HepG2 (cell line): Measurements from ENCODE around the gene KRTAP10-10. TPM values are rescaled to one million over a fixed set of nuclear protein-coding genes. Genes with fewer than 3 reads are reported as not detected.

ENCODE experiments used
- ATAC-seq: fragments of 200-7000 bp; cut with Tn5 transposase; 3 replicates; pipeline ENCODE4 v1.9.1; 2020; ENCODE audit warnings: mild to moderate bottlenecking, moderate library complexity
- BruUV-seq: library from RNA; stranded (reverse); fragments of 400-500 nt; replicated peaks from 2 replicates; lab custom pipeline; 2021; lab: Mats Ljungman, UMichigan
- CTCF ChIA-PET: fragments of 300-600 bp; formaldehyde crosslinking; extraction: SDS; loops from one replicate; lab custom pipeline; 2021; ENCODE audit warnings: low total read pairs, inconsistent platforms, low intra/inter-chr PET ratio; lab: Yijun Ruan, JAX
- POLR2A ChIA-PET: fragments of 350-600 bp; sonication (Branson Sonifier 250); formaldehyde crosslinking; loops from one replicate; lab custom pipeline; 2020; ENCODE audit warnings: antibody characterized with exemption, inconsistent platforms; lab: Yijun Ruan, JAX
- DNase-seq: peaks from one replicate; pipeline ENCODE4 v3.0.0-alpha.2; 2015; ENCODE audit warnings: low spot score
- FAIRE-seq: peaks from 3 replicates; lab custom pipeline; 2011; peaks lifted over from hg19 to GRCh38; lab: Jason Lieb, UNC
- H2AFZ ChIP-seq: one replicate; pipeline ENCODE4 v1.6.1; 2011; ENCODE audit warnings: low read length, inconsistent platforms
- H3K27ac ChIP-seq: fragments of 300-600 bp; 3 replicates; pipeline ENCODE4 v1.8.0; 2011; ENCODE audit warnings: mixed run types, mild to moderate bottlenecking, mixed read lengths, low read length, inconsistent platforms; ENCODE audit not compliant: insufficient read depth; ENCODE audit errors: extremely low read length
- H3K27me3 ChIP-seq, 2 experiments: fragments of 200-600 bp in 1 of 2; 2 replicates in 1 of 2; 3 replicates in 1 of 2; pipeline versions ENCODE4 v1.6.0 to v1.8.0; 2011; ENCODE audit warnings: low read length in 2 of 2, mild to moderate bottlenecking in 2 of 2, moderate library complexity in 2 of 2, inconsistent platforms in 1 of 2; ENCODE audit not compliant: insufficient read depth in 2 of 2, control insufficient read depth in 1 of 2
- H3K36me3 ChIP-seq, 2 experiments: fragments of 200-600 bp in 1 of 2; replicated peaks in 1 of 2; 2 replicates in 1 of 2; 3 replicates in 1 of 2; pipeline versions ENCODE4 v1.5.1 to v1.8.0; 2011; ENCODE audit warnings: low read length in 2 of 2, inconsistent platforms in 1 of 2; ENCODE audit not compliant: insufficient read depth in 2 of 2, control insufficient read depth in 1 of 2
- H3K4me1 ChIP-seq: 2 replicates; pipeline ENCODE4 v1.5.1; 2012; ENCODE audit warnings: low read length, inconsistent platforms; ENCODE audit not compliant: insufficient read depth
- H3K4me2 ChIP-seq: 2 replicates; pipeline ENCODE4 v1.6.0; 2011; ENCODE audit warnings: low read depth, low read length, inconsistent platforms
- H3K4me3 ChIP-seq, 3 experiments: fragments of 200-600 bp in 1 of 3; sonication (generic), shearing (Covaris generic) in 1 of 3; replicated peaks in 1 of 3; 2 replicates each; pipeline ENCODE4 v1.5.1; 2011 to 2016; ENCODE audit warnings: low read length in 3 of 3, inconsistent platforms in 2 of 3, low read depth in 2 of 3, mild to moderate bottlenecking in 2 of 3, control low read depth in 1 of 3, mixed read lengths in 1 of 3; ENCODE audit not compliant: insufficient read depth in 1 of 3
- H3K79me2 ChIP-seq: one replicate; pipeline ENCODE4 v1.6.1; 2011; ENCODE audit warnings: low read length, inconsistent platforms; ENCODE audit not compliant: insufficient read depth
- H3K9ac ChIP-seq: 2 replicates; pipeline ENCODE4 v1.6.0; 2011; ENCODE audit warnings: mild to moderate bottlenecking, low read depth, low read length, inconsistent platforms; ENCODE audit not compliant: insufficient read depth
- H3K9me3 ChIP-seq: 2 replicates; pipeline ENCODE4 v1.5.1; 2012; ENCODE audit warnings: mild to moderate bottlenecking, low read length
- H4K20me1 ChIP-seq: 2 replicates; pipeline ENCODE4 v1.6.0; 2011; ENCODE audit warnings: inconsistent platforms, mild to moderate bottlenecking, low read length, moderate library complexity; ENCODE audit not compliant: insufficient read depth
- HINFP ChIP-seq: sonication (generic); formaldehyde crosslinking; IDR thresholded peaks from 2 replicates; pipeline ENCODE4 v1.4.0; 2020; ENCODE audit warnings: low read depth, mild to moderate bottlenecking, missing genetic modification reagents
- KDM2A ChIP-seq: sonication (generic); formaldehyde crosslinking; IDR thresholded peaks from 2 replicates; pipeline ENCODE4 v1.4.0; 2020; ENCODE audit warnings: low read depth, missing genetic modification reagents, borderline replicate concordance
- MTA3 ChIP-seq: sonication (generic); formaldehyde crosslinking; IDR thresholded peaks from 2 replicates; pipeline ENCODE4 v1.4.0; 2020; ENCODE audit warnings: missing genetic modification reagents
- NCOR1 ChIP-seq: fragments of 200-600 bp; sonication (generic); IDR thresholded peaks from 2 replicates; pipeline ENCODE4 v1.7.0; 2017; ENCODE audit warnings: antibody characterized with exemption, low read length, borderline replicate concordance
- TFDP2 ChIP-seq: sonication (generic); formaldehyde crosslinking; IDR thresholded peaks from 2 replicates; pipeline ENCODE4 v1.4.0; 2020; ENCODE audit warnings: missing genetic modification reagents
- TGIF2 ChIP-seq: IDR thresholded peaks from 2 replicates; pipeline ENCODE4 v1.6.1; 2016; ENCODE audit warnings: control low read depth, missing compliant biosample characterization
- XBP1 ChIP-seq: sonication (generic); formaldehyde crosslinking; IDR thresholded peaks from 2 replicates; pipeline ENCODE4 v1.5.0; 2020; ENCODE audit warnings: missing genetic modification reagents
- ZNF253 ChIP-seq: sonication (generic); formaldehyde crosslinking; IDR thresholded peaks from 2 replicates; pipeline ENCODE4 v1.8.0; 2022; ENCODE audit warnings: mild to moderate bottlenecking, missing genetic modification reagents, borderline replicate concordance
- WGBS: methylation state at CpG from one replicate; pipeline ENCODE4 v1.1.6; 2017; ENCODE audit warnings: low lambda C conversion rate; 5-methylcytosine and 5-hydroxymethylcytosine counted together
- in situ Hi-C: cut with HindIII; loops from 2 replicates; pipeline ENCODE4 v1.10.0; 2017; ENCODE audit warnings: low pct_unique_long_range_greater_than_20kb; ENCODE audit not compliant: extremely low pct_ligation_motif_present
- intact Hi-C: fragments of 100-400 bp; cut with micrococcal nuclease; formaldehyde crosslinking; loops from one replicate; pipeline ENCODE4 v1.10.0; 2022; ENCODE audit not compliant: unreplicated experiment
- polyA plus RNA-seq, 8 experiments: library from polyadenylated mRNA; depleted of rRNA in 3 of 8; stranded (reverse) in 7 of 8; unstranded in 1 of 8; fragments of >200 nt; fragmentation: Illumina TruSeq in 4 of 8; extraction: Trizol in 4 of 8; gene quantifications; 2 replicates each; pipeline versions ENCODE4 v1.2.1 to v1.2.3, GENCODE V29; 2011 to 2016; ENCODE audit warnings: low read depth in 4 of 8, missing spikeins in 1 of 8, mixed read lengths in 1 of 8; ENCODE audit not compliant: insufficient read depth in 1 of 8
- total RNA-seq, 5 experiments: library from RNA; depleted of rRNA; stranded (reverse); fragments of >200 nt; fragmentation: Illumina TruSeq; extraction: Trizol; gene quantifications; 2 replicates each; pipeline ENCODE4 v1.2.3, GENCODE V29; 2016; ENCODE audit warnings: low read depth in 1 of 5

Gene KRTAP10-10
- total and polyA plus RNA-seq, 2 of the 13 experiments (the other 11 are each of a cell fraction or from before 2014, with no cell fraction given), result not detected

GRCh38 chr21:44615911-44616590, 21.1 kb upstream of the KRTAP10-10 start:
- H2AFZ ChIP-seq, result no peak overlapping the region
- 34% methylated on average over 5 of the region's 17 CpGs for WGBS
- H3K36me3 ChIP-seq, result no peaks in the 10 kb centered on the region
- no peaks in the 10 kb centered on the region for H4K20me1 ChIP-seq
- FAIRE-seq, result no peak
- ATAC-seq, result no peak
- no TSS peak for BruUV-seq
- ChIA-PET CTCF (no interaction called here), POLR2A (no interaction called here)
- no peaks in the 10 kb centered on the region for H3K79me2 ChIP-seq
- H3K9ac ChIP-seq, result no peak overlapping the region
- peaks cover 1 to 28% of the 10 kb centered on the region in 2 experiments; a peak in 3 of 5 replicates for H3K27me3 ChIP-seq
- no peaks in the 10 kb centered on the region for H3K4me1 ChIP-seq
- no peak overlapping the region for H3K27ac ChIP-seq
- H3K4me3 ChIP-seq, result no peak overlapping the region
- in situ Hi-C loops (no loop called here), intact Hi-C loops (no loop called here)
- TF ChIP-seq MTA3 (CRISPR knock-in tag) (no peak), TGIF2 (CRISPR knock-in tag) (no peak), TFDP2 (no peak), XBP1 (no peak), ZNF253 (no peak), KDM2A (CRISPR knock-in tag) (no peak), HINFP (CRISPR knock-in tag) (no peak), NCOR1 (no peak)
- H3K4me2 ChIP-seq, result no peak overlapping the region
- H3K9me3 ChIP-seq, result peaks cover 12% of the 10 kb centered on the region; the same call in 1 of the 2 replicates
- DNase-seq, result no peak
